ENCODE data around the gene ZP3.
"Not testable (repeated sequence)": the region's sequence is repeated elsewhere in the genome, so short reads cannot be mapped to it uniquely, and the experiment has no call there.

The ZP3 gene

GRCh38 chr7:76487969-76488368 is 63.2 kb downstream of the ZP3 start:
- not testable (repeated sequence) for DNase-seq

Data from inflammatory macrophage treated with lipopolysaccharide for 4 hours (primary cell).